ENCODE results near the gene ARHGAP45.

Gene ARHGAP45

GRCh38 chr19:1130771-1131717 lies 64.1 kb downstream of the ARHGAP45 start:
- peak overlapping the region; percentile 94 for H3K14ac ChIP-seq (ENCODE audit: low read length)
- H3K36me3 ChIP-seq (replicated peaks in 1 of 2; ENCODE audit: control insufficient read depth in 2 of 2, insufficient read depth in 2 of 2, low read length in 2 of 2) = peaks cover 0 to 28% of the 10 kb centered on the region in 2 donors
- no peak overlapping the region for H3K4me2 ChIP-seq (ENCODE audit: insufficient read depth, low read length, poor library complexity, severe bottlenecking)
- no peaks in the 10 kb centered on the region for H3K9me3 ChIP-seq (replicated peaks in 1 of 2; ENCODE audit: control insufficient read depth in 2 of 2, insufficient read depth in 1 of 2, low read depth in 1 of 2, low read length in 2 of 2)
- no peaks in the 10 kb centered on the region for H3K27me3 ChIP-seq (ENCODE audit: control insufficient read depth in 3 of 3, insufficient read depth in 3 of 3, low read depth in 1 of 3, low read length in 3 of 3)
- peak overlapping the region; percentile 85 for H3K23ac ChIP-seq (ENCODE audit: low read depth, low read length, poor library complexity)
- no peak overlapping the region for H3K27ac ChIP-seq (replicated peaks; ENCODE audit: low read length)
- H4K91ac ChIP-seq (ENCODE audit: low read depth, low read length, poor library complexity) = no peak overlapping the region
- H4K8ac ChIP-seq (ENCODE audit: low read depth, low read length) = no peak overlapping the region
- no CpG with 5 or more reads among the region's 22 CpGs for WGBS, 2 donors (ENCODE audit: extremely low coverage in 2 of 2, insufficient read length in 2 of 2, insufficient replicate concordance in 1 of 2)
- peak overlapping the region; percentile 92 for H2AFZ ChIP-seq (ENCODE audit: low read length)
- H3K18ac ChIP-seq (ENCODE audit: low read length) = peak overlapping the region; percentile 85
- H2BK120ac ChIP-seq (ENCODE audit: low read depth, low read length) = peak overlapping the region; percentile 61
- peak overlapping the region; percentile 37 for H3K4ac ChIP-seq (ENCODE audit: low read length)
- peak overlapping the region; percentile 91 for H2AK5ac ChIP-seq (ENCODE audit: low read depth, low read length)
- peaks cover 13 to 19% of the 10 kb centered on the region in 2 donors for H3K4me1 ChIP-seq (ENCODE audit: control insufficient read depth in 2 of 2, insufficient read depth in 1 of 2, low read depth in 1 of 2, low read length in 2 of 2)
- peak overlapping the region; percentile 96 for H2BK15ac ChIP-seq (ENCODE audit: low read length)
- peaks cover 12% of the 10 kb centered on the region for H3K79me1 ChIP-seq (ENCODE audit: low read depth, low read length)
- no peak overlapping the region for H2BK12ac ChIP-seq (ENCODE audit: low read length)
- no peak overlapping the region for H3K9ac ChIP-seq (ENCODE audit: low read depth, low read length, poor library complexity)
- H2BK5ac ChIP-seq (ENCODE audit: low read length) = peak overlapping the region; percentile 75
- DNase-seq (ENCODE audit: low spot score) = no peak
- H3K4me3 ChIP-seq (ENCODE audit: low read length in 2 of 2) = peak overlapping the region; percentile 8 to 48

GRCh38 chr19:1131718-1132551 lies 65.0 kb downstream of the ARHGAP45 start:
- Histone ChIP-seq H3K4me1 (ENCODE audit: control insufficient read depth in 2 of 2, insufficient read depth in 1 of 2, low read depth in 1 of 2, low read length in 2 of 2) (peaks cover 13 to 19% of the 10 kb centered on the region in 2 donors), H2BK12ac (ENCODE audit: low read length) (no peak overlapping the region), H3K18ac (ENCODE audit: low read length) (peak overlapping the region; percentile 89)

DNA sequence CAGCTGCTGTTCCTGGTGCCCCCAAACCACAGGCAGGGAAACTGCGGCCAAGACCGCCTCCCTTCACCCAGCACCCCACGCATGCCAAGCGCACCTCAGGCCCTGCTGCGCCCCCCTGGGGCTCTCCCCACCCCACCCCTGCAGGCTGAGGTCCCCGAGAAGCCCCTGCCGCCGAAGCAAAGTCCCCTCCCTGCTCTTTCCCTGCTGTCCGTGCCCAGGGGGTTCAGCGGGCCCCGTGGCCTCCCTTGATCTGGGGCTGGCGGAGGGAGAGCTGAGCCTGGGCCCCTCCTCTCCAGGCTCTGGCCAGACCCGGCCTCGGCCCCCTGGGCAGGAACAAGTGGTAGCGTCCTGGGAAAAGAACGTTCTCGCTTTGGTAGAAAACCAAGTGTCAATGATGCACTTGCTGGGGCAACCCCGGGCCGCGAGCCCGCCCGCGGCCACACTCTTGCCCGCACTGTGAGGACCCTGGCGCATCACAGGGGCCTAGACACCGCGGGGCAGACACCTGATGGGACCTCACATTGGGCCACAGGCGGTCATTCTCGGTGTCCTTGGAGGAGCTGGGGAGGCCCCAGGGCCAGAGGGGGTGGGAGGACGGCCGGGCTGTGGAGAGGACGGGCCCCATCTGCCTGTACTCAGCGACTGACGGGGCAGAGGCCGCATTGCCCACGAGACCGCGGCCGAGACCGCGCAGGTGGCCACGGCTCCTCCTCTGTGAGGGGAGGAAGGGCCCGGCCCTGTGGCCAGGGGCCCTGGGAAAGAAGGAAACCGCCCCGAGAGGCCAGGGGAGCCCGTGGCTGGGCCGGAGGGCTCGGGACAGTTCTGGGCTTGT lies 65.8 kb downstream of the ARHGAP45 start:
- WGBS, 2 donors (ENCODE audit: extremely low coverage in 2 of 2, insufficient read length in 2 of 2, insufficient replicate concordance in 1 of 2) = no CpG with 5 or more reads among the region's 48 CpGs
- peak overlapping the region; percentile 93 for H2AK5ac ChIP-seq (ENCODE audit: low read depth, low read length)
- no peak overlapping the region for H3K4ac ChIP-seq (ENCODE audit: low read length)
- peaks cover 0 to 11% of the 10 kb centered on the region in 2 donors for H3K36me3 ChIP-seq (replicated peaks in 1 of 2; ENCODE audit: control insufficient read depth in 2 of 2, insufficient read depth in 2 of 2, low read length in 2 of 2)
- H2BK15ac ChIP-seq (ENCODE audit: low read length) = peak overlapping the region; percentile 58
- no peak overlapping the region for H2BK12ac ChIP-seq (ENCODE audit: low read length)
- H3K23ac ChIP-seq (ENCODE audit: low read depth, low read length, poor library complexity) = peak overlapping the region; percentile 55
- H2BK120ac ChIP-seq (ENCODE audit: low read depth, low read length) = peak overlapping the region; percentile 76
- H4K8ac ChIP-seq (ENCODE audit: low read depth, low read length) = no peak overlapping the region
- no peaks in the 10 kb centered on the region for H3K9me3 ChIP-seq (replicated peaks in 1 of 2; ENCODE audit: control insufficient read depth in 2 of 2, insufficient read depth in 1 of 2, low read depth in 1 of 2, low read length in 2 of 2)
- H3K9ac ChIP-seq (ENCODE audit: low read depth, low read length, poor library complexity) = peak overlapping the region; percentile 60
- H3K4me1 ChIP-seq (ENCODE audit: control insufficient read depth in 2 of 2, insufficient read depth in 1 of 2, low read depth in 1 of 2, low read length in 2 of 2) = peaks cover 13 to 19% of the 10 kb centered on the region in 2 donors
- H3K14ac ChIP-seq (ENCODE audit: low read length) = peak overlapping the region; percentile 6
- no peak for DNase-seq (ENCODE audit: low spot score)
- peak overlapping the region; percentile 48 to 74 for H3K4me3 ChIP-seq (ENCODE audit: low read length in 2 of 2)
- H3K27ac ChIP-seq (replicated peaks; ENCODE audit: low read length) = no peak overlapping the region
- peak overlapping the region; percentile 89 for H3K18ac ChIP-seq (ENCODE audit: low read length)
- peak overlapping the region; percentile 75 for H2BK5ac ChIP-seq (ENCODE audit: low read length)
- peak overlapping the region; percentile 76 for H3K4me2 ChIP-seq (ENCODE audit: insufficient read depth, low read length, poor library complexity, severe bottlenecking)
- peak overlapping the region; percentile 92 for H2AFZ ChIP-seq (ENCODE audit: low read length)
- peaks cover 5% of the 10 kb centered on the region for H3K79me1 ChIP-seq (ENCODE audit: low read depth, low read length)
- peak overlapping the region; percentile 12 for H4K91ac ChIP-seq (ENCODE audit: low read depth, low read length, poor library complexity)
- H3K27me3 ChIP-seq (ENCODE audit: control insufficient read depth in 3 of 3, insufficient read depth in 3 of 3, low read depth in 1 of 3, low read length in 3 of 3) = no peaks in the 10 kb centered on the region

More at GRCh38 chr19:1131718-1132551, 65.0 kb downstream of the ARHGAP45 start:
- Histone ChIP-seq H2BK15ac (ENCODE audit: low read length) (peak overlapping the region; percentile 96), H2AK5ac (ENCODE audit: low read depth, low read length) (peak overlapping the region; percentile 93), H3K23ac (ENCODE audit: low read depth, low read length, poor library complexity) (peak overlapping the region; percentile 85), H3K9ac (ENCODE audit: low read depth, low read length, poor library complexity) (peak overlapping the region; percentile 60), H2BK120ac (ENCODE audit: low read depth, low read length) (peak overlapping the region; percentile 76), H3K4me2 (ENCODE audit: insufficient read depth, low read length, poor library complexity, severe bottlenecking) (peak overlapping the region; percentile 76), H3K14ac (ENCODE audit: low read length) (no peak overlapping the region), H3K9me3 (replicated peaks in 1 of 2; ENCODE audit: control insufficient read depth in 2 of 2, insufficient read depth in 1 of 2, low read depth in 1 of 2, low read length in 2 of 2) (no peaks in the 10 kb centered on the region), H4K8ac (ENCODE audit: low read depth, low read length) (no peak overlapping the region), H2AFZ (ENCODE audit: low read length) (peak overlapping the region; percentile 92), H3K27me3 (ENCODE audit: control insufficient read depth in 3 of 3, insufficient read depth in 3 of 3, low read depth in 1 of 3, low read length in 3 of 3) (no peaks in the 10 kb centered on the region), H2BK5ac (ENCODE audit: low read length) (peak overlapping the region; percentile 75), H3K4me3 (ENCODE audit: low read length in 2 of 2) (peak overlapping the region; percentile 48 to 74), H4K91ac (ENCODE audit: low read depth, low read length, poor library complexity) (no peak overlapping the region), H3K27ac (replicated peaks; ENCODE audit: low read length) (no peak overlapping the region), H3K79me1 (ENCODE audit: low read depth, low read length) (peaks cover 10% of the 10 kb centered on the region), H3K36me3 (replicated peaks in 1 of 2; ENCODE audit: control insufficient read depth in 2 of 2, insufficient read depth in 2 of 2, low read length in 2 of 2) (peaks cover 0 to 20% of the 10 kb centered on the region in 2 donors), H3K4ac (ENCODE audit: low read length) (no peak overlapping the region)
- WGBS, 2 donors (ENCODE audit: extremely low coverage in 2 of 2, insufficient read length in 2 of 2, insufficient replicate concordance in 1 of 2) = no CpG with 5 or more reads among the region's 64 CpGs
- peak; percentile 51 for DNase-seq (ENCODE audit: low spot score)
